ENCODE results near the gene N4BP2L2.

DNA sequence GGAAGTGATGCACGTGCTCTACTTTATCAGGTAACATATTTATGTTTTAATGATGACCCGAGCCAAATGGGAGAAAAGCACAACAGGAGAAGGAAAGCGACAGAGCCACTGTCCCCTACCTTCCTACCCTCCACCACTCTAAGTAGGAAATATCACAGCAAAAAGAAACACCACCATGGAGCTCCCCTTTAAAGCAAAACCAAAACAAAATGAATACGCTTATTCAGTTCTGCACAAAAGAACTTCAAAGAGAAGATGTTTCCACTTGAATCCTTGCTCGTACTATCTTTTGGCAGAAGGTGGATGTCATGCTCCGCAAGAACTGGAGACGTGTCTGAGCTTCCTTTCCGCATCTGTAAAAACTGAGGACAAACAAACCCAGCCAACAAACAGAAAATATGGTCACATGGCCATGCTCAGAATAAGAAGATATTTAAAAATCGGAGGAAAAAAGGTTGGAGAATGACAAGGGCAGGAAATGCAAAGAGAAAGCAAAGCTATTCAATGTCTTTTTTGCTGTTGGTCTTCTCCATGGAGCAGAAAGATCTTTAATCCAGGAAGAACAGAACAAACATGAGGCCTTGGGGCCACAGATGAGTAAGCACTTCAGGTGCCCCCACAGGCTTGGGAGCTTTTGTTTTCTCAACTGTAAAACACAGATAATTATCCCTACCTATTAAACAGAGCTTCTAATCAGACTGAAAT lies 130.1 kb downstream of the N4BP2L2 start:
- TF ChIP-seq ZNF274 (IDR thresholded peaks at IDR 0.05; ENCODE audit: low read depth, low read length) (no peak), SUZ12 (IDR thresholded peaks at IDR 0.05; ENCODE audit: extremely low read depth, insufficient read depth, insufficient read length) (no peak)
